Type B pancreatic cell (in vitro differentiated cells): ENCODE results near the gene CDC14B. TPM values are rescaled to one million over a fixed set of nuclear protein-coding genes. Genes with fewer than 3 reads are reported as not detected.

Source experiments
- DNase-seq: peaks from one replicate; pipeline ENCODE4 v3.0.0; 2021; ENCODE audit warnings: mixed read lengths; ENCODE audit not compliant: unreplicated experiment; ENCODE audit errors: extremely low spot score
- H3K27ac Mint-ChIP-seq: 2 replicates; pipeline ENCODE4 v1.8.0; 2021; ENCODE audit warnings: mild to moderate bottlenecking, mixed read lengths
- H3K27me3 Mint-ChIP-seq: 2 replicates; pipeline ENCODE4 v1.8.0; 2021; ENCODE audit warnings: mixed read lengths
- H3K36me3 Mint-ChIP-seq: 2 replicates; pipeline ENCODE4 v1.8.0; 2021; ENCODE audit warnings: mixed read lengths
- H3K4me1 Mint-ChIP-seq: one replicate; pipeline ENCODE4 v1.8.0; 2021; ENCODE audit warnings: mixed read lengths; ENCODE audit not compliant: unreplicated experiment
- H3K4me3 Mint-ChIP-seq: 2 replicates; pipeline ENCODE4 v1.8.0; 2021; ENCODE audit warnings: mild to moderate bottlenecking, mixed read lengths
- H3K9me3 Mint-ChIP-seq: 2 replicates; pipeline ENCODE4 v1.8.0; 2021; ENCODE audit warnings: mixed read lengths
- CTCF ChIP-seq: fragments of 200-600 bp; sonication (generic); conservative IDR thresholded peaks from 2 replicates; pipeline ENCODE4 v1.5.0; 2021; ENCODE audit warnings: antibody characterized with exemption, mild to moderate bottlenecking
- total RNA-seq: library from RNA; stranded (reverse); gene quantifications from 2 replicates; pipeline ENCODE4 v1.2.1, GENCODE V29; 2021; ENCODE audit warnings: low replicate concordance

The CDC14B gene
- total RNA-seq, 1 donor from 2014 or later: 24.8 TPM

DNA sequence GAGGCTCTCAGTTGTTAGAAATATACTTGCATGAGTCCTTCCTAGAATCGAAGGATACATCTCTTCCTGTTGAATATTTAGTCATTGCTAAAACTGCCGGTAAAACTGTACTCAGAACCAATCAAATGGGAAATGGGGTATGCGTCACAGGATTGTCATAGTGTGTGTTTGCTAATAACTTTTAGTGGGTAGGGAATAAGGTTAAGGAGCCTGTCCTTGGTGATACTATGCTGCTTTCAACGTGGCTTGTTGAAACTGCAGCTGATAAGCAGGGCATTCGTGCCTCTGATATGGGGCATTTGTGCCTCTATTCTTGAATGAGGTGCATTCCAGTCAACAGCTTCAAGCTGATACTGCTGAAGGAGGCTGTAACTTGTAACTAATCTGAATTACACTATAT lies 143.1 kb downstream of the CDC14B start:
- TF ChIP-seq CTCF: no peak
- no peak overlapping the region for H3K4me3 Mint-ChIP-seq
- H3K4me1 Mint-ChIP-seq: no peaks in the 10 kb centered on the region
- DNase-seq: no peak
- H3K36me3 Mint-ChIP-seq: peaks cover 9% of the 10 kb centered on the region
- H3K27me3 Mint-ChIP-seq: no peaks in the 10 kb centered on the region
- H3K27ac Mint-ChIP-seq: no peak overlapping the region
- H3K9me3 Mint-ChIP-seq: no peaks in the 10 kb centered on the region

- TF ChIP-seq CTCF: no peak
- H3K27ac Mint-ChIP-seq: no peak overlapping the region
Observed at GRCh38 chr9:96476013-96476412, 143.6 kb downstream of the CDC14B start.

DNA sequence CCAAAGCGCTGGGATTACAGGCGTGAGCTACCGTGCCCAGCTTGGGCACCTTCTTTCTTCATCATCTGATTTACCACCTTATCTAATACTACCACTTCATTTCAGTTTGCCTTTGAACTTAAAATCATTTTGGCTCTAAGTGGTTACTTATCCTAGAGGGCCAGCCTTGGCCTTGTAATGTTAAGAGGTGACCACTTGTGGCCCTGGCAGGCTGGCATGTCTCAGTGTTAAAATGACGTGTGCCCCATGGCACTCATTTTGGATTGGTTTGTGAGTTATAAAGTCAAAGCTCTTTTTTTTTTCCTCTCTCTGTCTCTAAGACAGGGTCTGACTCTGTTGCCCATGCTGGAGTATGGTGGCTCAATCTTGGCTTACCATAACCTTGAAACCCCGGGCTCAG lies 151.9 kb downstream of the CDC14B start:
- H3K9me3 Mint-ChIP-seq: no peaks in the 10 kb centered on the region
- H3K27ac Mint-ChIP-seq: no peak overlapping the region
- no peak for TF ChIP-seq CTCF
- H3K27me3 Mint-ChIP-seq: no peaks in the 10 kb centered on the region
- DNase-seq: no peak
- H3K4me3 Mint-ChIP-seq: no peak overlapping the region
- H3K36me3 Mint-ChIP-seq: peaks cover 7% of the 10 kb centered on the region
- peaks cover 7% of the 10 kb centered on the region for H3K4me1 Mint-ChIP-seq

More at GRCh38 chr9:96476013-96476412, 143.6 kb downstream of the CDC14B start:
- H3K36me3 Mint-ChIP-seq: peaks cover 12% of the 10 kb centered on the region
- H3K4me3 Mint-ChIP-seq: no peak overlapping the region
- DNase-seq: no peak
- no peaks in the 10 kb centered on the region for H3K27me3 Mint-ChIP-seq
- H3K4me1 Mint-ChIP-seq: no peaks in the 10 kb centered on the region
- H3K9me3 Mint-ChIP-seq: no peaks in the 10 kb centered on the region

DNA sequence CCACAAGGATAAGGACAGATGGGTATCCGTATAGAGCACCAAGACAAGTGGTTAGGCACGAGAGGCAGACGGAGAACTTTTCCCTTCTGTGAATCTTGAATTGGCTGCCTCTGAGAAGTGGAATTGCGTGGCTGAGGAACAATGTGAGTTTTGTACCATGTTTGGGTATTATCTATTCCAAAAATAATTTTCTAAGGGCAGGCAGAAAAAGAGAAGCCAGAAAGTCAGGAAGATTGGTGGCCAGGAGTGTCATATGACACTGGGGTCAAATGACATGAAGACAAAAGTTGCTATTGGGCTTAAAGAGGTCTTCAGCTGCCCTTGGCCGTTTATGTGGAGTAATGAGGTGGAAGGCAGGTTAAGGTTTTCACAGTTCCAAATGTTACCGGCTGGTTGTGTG lies 155.2 kb downstream of the CDC14B start:
- TF ChIP-seq CTCF: no peak
- Mint-ChIP-seq H3K27ac (no peak overlapping the region), H3K4me1 (peaks cover 7% of the 10 kb centered on the region), H3K27me3 (no peaks in the 10 kb centered on the region), H3K4me3 (no peak overlapping the region), H3K9me3 (no peaks in the 10 kb centered on the region), H3K36me3 (peaks cover 7% of the 10 kb centered on the region)
- DNase-seq: no peak

- Mint-ChIP-seq H3K27ac (no peak overlapping the region), H3K4me1 (peaks cover 7% of the 10 kb centered on the region)
- DNase-seq: no peak
Observed at GRCh38 chr9:96462541-96462940, 157.1 kb downstream of the CDC14B start.

More at GRCh38 chr9:96462541-96462940, 157.1 kb downstream of the CDC14B start:
- H3K4me3 Mint-ChIP-seq: no peak overlapping the region
- no peaks in the 10 kb centered on the region for H3K27me3 Mint-ChIP-seq
- H3K36me3 Mint-ChIP-seq: peaks cover 15% of the 10 kb centered on the region
- no peak for TF ChIP-seq CTCF
- no peaks in the 10 kb centered on the region for H3K9me3 Mint-ChIP-seq
